HG03460 (cell line): ENCODE measurements around the gene PPP2R1A.

Experiments
- ATAC-seq: cut with Tn5 transposase; IDR thresholded peaks from one replicate; pipeline ENCODE4 v1.9.1; 2021; ENCODE audit not compliant: unreplicated experiment

The PPP2R1A gene

DNA sequence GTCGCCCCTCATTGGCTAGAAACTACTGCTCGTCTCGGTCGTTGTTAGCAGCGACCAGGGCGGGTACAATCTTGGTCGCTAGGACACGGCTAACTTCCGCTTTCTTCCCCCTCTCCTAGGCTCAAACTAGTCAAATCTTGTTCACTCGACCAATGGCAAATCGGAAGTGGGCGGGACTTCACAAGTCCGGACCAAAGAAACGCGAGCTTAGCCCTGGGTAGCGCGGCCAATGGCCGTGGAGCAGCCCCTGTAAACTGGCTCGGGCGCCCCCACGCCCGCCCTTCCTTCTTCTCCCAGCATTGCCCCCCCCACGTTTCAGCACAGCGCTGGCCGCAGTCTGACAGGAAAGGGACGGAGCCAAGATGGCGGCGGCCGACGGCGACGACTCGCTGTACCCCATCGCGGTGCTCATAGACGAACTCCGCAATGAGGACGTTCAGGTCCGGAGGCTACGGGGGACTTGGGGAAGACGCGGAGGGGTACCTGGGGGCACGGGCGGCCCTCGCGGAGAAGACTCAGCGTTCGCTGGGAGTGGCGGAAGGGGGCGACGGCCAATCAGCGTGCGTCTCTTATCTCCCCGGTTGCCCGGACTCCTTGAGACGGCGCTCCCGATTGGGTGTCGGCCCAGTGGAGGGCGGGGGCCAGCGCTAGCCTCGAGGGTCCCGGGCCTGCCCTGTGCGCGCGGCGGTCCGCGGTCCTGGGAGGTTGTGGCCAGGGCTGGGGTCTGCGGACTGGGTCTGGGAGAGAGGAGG is at the start of gene PPP2R1A:
PPP2R1A (plus strand) TSS at position 318 of the 752 bp plus-strand sequence; CDS start at position 363, 45 bp downstream.
- peak; percentile 86 for ATAC-seq

DNA sequence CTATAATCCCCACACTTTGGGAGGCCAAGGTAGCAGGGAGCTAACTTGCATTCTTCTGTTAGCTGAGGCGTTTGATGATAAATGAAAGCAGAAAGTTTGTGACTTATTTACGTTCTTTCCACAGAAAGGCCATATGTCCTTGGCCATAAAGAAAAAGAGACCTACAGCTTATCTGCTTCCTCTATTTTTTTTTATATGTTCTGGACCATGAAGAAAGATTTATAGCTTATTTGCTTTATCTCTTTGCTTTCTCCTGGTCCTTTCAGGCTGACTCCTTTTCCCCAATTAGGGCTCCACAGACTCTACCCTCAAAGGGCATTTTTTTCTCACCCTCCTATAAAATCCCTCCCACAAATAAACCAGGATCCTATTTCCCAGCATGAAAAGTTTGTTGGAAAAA is 48.6 kb upstream of the PPP2R1A start:
- ATAC-seq: no peak

DNA sequence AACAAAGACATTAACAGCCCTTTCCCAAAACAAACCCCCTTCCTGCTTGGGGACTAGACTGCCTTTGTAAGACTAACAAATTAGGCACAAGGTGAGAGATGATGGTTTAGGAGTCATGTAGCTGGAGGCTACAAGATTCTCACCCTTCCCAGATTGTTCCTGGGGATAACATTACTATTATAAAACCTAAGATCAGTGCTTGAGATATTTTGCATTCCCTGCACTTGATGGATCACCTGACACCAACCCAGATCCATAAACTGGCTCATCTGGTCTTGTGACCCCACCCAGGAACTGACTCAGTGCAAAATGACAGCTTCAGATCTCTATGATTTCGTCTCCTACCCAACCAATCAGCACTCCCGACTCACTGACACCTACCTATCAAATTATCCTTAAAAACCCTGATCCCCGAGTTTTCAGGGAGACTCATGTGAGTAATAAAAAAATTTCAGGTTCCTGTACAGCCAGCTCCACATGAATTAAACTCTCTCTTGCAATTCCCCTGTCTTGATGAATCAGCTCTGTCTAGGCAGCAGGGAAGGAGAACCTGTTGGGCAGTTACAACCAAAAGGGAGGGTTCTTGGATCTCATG is 47.8 kb upstream of the PPP2R1A start:
- no peak for ATAC-seq

DNA sequence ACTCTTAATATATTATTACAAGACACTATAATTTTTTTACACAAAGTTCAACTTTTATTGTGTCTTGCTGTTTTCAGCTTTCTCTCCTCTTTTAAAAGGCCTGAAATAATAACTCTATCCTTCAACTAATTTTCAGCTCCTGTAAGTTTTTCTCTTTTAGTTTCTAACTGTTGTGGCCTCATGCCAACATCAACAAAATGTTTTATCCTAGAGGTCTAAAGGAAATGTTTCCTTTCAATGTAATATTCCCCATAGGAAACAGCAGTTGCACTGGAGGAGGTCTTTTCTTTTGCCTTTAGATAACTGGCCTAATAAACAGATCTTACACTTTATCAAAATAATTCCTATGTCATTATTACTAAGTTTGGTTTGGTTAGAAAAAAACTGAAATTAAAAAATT is 41.6 kb upstream of the PPP2R1A start:
- no peak for ATAC-seq

DNA sequence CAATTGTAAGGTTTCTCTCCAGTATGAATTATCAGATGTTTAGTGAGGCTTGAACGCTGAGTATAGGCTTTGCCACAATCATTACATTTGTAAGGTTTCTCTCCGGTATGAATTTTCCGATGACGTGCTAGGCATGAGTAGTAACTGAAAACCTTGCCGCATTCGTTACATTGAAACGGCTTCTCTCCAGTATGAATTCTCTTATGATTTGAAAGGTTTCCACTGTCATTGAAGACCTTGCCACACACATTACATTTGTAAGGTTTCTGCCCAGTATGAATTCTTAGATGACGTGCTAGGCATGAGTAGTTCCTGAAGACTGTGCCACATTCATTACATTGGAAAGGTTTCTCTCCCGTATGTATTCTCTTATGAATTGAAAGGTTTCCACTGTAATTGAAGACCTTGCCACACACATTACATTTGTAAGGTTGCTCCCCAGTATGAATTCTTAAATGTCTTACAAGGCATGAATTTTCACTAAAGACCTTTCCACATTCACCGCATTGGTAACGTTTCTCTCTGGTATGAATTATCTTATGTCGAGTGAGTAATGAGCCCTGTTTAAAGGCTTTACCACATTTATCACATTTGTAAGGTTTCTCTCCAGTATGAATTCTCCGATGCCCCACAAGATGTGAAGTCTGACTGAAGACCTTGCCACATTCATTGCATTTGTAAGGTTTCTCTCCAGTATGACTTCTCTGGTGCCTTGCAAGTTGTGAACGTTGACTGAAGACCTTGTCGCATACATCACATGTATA is 34.1 kb upstream of the PPP2R1A start:
- ATAC-seq: no peak

DNA sequence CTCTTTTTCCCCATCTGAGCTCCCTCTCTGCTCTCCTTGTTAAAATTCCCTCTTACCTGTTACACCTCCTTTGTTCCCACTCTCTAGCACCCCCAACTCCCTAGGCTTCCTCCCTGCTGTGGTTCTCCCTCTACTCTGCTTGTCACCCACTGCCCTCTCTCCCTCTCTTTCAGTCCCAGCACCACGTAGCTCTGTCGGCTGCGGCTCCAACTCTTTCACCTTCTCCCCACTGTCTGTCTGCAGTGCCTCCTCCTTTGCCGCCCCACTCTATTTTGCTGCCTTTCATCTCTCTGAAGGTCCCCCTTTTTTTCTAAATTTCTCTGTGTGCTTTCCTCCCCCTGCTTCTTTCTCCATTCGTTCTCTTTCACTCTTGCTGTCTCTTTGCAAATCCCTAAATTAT is 19.5 kb upstream of the PPP2R1A start:
- ATAC-seq: no peak

DNA sequence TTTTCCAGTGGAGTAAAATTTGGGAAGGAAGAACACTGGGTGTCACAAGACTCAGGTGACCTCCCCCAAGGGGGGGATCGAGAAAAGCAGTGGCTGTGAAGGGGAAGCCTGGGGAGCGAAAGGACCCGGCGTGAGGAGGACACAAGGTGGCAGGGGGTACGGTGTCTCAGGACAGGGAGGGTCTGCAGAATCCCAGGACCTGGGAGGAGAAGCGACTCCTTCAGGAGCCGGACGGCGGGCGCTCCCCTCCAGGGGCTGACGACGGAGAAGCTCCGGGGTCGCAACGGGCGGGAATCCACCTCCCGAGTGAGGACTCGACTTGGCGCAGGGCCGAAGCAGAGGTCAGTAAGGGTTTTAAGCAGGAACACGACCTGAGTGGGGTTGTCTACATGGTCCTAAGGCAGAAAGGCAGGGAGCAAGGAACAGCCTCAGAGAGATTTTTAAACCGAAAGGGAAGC is 19.0 kb upstream of the PPP2R1A start:
- peak; percentile 6 for ATAC-seq

DNA sequence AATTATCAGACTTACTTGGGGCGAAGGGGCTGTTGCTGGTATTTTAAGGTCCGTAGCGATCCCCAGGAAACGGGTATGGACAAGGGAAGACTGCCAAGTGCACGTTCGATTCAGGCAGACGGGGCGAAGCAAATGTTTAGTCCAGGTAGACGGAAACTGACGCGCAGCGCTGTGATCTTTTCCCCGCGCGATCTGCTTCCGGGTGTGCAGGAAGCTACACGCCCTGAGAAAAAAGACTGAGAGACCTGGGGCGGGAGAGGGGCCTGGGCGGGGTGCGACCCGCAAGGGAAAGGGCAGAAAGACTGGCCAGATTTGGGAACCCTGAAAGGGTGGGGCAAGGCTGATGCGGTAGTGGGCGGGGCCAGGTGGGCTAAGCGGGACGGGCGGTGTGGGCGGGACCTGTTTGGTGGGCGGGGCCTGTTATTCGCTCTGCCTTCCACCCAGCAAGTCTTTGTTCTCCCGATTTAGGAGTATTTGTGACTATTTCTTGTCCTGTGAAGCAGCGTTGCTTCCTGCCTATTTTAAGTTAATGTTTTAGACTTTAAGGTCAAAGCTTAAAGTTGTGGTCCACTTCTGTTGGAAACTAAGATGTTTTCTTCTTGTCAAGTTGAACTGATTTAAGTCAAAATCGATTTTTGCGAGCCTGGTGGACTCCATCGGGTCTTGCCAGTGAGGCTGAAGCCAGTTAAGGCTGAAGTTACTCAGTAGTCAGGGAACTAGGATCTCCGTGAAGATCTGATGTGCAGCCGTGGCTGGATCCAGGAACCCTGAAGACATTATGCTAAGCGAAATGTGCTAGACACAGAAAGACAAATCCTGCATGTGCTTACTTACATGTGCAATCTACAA is 18.3 kb upstream of the PPP2R1A start, which contains the start of gene ZNF836:
ZNF836 (minus strand) TSS at position 301 of the 849 bp plus-strand sequence. CDS start 3,549 bp downstream, outside the sequence.
- ATAC-seq: peak; percentile 84

DNA sequence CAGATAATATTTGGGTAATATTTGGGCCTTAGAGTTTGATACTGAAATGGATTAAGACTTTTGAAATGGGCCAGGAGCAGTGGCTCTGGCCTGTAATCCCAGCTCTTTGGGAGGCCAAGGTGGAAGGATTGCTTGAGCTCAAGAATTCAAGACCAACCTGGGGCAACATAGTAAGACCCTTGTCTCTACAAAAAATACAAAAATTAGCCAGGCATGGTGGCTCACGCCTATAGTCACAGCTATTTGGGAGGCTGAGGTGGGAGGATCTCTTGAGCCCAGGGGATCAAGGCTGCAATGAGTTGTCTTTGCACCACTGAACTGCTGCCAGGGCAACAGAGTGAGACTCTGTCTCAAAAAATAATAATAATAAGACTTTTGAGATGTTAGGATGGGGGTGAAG is 17.5 kb upstream of the PPP2R1A start:
- no peak for ATAC-seq

DNA sequence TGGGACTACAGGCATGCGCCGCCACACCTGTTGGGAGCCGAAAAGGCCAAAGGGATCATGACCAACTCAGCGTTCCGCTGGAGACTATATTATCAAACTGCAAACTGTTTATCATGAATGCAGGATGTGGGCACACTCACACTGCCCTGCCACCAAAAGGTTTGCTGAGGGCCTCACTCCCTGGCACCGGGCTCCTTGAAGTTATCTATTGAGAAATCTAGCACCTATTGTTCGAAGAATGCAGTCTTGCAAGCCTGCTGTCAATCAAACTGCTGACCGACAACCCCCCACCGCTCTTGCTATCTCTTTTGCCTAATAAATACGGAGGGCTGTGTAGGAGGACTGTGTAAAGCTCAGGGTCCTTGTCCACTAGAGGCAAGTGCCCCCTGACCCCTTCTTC is 13.3 kb upstream of the PPP2R1A start:
- ATAC-seq: no peak

DNA sequence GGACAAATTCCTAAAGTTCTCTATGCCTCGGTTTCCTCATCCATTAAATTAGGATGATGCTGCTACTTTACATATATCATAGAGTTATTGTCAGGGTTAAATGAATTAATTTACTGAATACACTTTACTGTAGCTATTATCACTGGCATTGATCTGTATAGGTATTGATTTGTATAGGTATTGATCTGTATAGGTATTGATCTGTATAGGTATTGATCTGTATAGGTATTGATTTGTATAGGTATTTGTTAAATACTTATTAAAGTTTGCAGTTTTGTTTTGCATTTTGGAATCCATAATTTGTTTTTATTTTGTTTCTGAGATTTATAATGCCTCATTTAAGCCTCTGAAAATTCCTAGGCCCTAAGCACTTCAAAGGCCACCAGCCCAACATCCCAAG is 2.4 kb upstream of the PPP2R1A start:
- no peak for ATAC-seq

DNA sequence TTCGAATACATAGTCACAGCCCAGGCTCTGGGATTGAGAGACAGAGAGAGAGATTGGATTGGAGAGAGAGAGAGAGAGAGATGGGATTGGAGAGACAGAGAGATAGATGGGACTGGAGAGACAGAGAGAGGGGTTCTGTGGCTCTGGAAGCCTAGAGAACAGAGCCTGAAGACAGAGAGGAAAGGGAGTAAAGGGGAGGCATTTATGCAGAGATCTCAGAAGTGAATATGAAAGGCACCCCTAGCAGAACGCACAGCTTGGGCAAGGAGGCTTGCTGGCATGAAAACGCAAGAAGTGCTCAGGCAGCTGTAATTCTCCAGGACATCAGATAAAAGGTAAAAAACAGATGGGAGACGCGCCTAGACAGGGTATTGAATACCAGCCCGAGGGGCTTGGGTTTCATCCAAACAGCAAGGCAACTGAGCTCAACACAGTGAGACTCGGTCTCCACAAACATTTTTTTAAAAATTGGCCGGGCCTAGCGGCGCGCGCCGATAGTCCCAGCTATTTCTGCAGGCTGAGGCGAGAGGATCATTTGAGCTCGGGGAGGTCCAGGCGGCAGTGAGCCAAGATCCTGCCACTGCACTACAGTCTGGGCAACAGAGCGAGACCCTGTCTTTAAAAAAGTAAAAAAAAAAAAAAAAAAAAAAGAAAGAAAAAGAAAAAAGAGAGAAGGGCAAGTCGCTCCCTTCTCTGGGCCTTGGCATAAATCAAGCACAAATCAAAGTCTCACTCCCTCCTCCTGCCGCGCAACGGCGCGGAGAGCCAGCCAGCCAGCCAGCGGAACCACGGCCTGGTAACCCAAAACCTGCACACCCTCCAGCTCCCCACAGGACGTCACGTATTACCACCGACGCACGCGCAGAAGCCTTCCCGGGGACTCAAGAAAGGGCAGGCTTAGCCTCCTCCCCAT is 774 bp upstream of the PPP2R1A start:
- ATAC-seq: no peak

DNA sequence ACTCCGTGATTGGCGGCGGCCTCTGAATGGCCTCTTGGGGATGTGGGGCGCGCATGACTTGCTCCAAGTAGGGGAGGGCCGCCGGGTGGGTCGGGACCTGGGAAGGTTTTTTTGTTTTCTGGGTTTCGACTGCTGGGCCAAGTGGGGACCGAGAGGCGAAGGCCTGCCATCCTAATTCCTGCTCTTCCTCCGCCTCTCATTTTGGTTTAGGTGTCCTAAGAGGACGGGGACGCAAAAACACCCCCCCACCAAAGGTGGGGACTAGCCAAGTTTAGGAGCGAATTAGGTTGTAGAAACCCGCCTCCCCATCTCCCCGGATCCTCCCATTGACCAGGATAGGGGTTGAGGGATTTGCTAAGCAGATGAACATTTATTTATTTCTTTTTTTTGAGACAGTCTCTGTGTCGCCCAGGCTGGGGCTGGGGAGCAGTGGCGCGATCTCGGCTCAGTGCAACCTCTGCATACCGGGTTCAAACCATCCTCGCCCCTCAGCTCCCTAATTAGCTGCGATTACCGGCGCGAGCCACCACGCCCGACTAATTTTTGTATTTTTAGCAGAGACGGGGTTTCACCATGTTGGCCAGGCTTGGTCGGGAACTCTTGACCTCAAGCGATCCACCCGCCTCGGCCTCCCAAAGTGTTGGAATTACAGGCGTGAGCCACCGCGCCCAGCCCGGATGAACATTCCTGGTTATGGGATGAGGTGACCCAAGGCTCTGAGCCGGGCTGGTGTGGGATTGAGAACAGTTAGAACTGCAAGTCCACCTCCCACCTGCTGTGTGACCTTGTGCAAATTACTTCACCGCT is 838 bp downstream of the PPP2R1A start:
- no peak for ATAC-seq

DNA sequence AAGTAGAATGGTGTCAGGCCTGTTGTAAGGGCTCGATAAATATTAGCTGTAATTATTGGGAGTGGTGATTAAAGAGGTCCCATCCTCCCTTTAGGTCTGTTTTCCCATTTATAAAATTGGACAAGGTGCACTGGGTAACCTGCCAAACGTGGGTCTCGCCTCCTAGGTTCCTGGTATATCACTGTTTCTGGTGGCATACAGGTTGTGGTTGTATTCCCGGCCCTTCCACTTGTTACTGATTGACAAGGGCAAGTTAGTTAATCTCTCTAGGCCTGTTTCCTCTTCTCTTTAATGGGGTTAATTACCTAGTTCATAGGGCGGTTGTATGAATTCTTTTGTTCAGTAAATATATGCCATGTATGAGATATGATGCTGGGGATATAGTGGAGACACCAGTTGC is 1.5 kb downstream of the PPP2R1A start:
- no peak for ATAC-seq

DNA sequence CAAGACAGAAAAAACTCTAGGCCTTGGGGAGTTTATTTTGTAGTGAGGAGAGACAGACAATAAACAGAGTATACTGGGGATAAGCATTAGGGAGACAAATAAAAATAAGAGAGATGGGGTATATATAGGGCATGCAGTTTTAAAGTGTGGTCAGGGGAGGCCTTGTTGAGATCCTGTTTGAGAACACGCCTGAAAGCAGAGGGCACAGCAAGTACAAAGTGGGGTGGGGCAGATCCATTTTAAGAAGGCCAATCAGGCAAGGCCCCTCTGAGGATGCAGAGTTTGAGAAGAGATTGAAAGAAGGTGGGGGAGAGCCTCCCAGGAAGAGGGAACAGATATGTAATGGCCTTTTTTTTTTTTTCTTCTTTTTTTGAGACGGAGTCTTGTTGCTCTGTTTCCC is 2.1 kb downstream of the PPP2R1A start:
- ATAC-seq: no peak

DNA sequence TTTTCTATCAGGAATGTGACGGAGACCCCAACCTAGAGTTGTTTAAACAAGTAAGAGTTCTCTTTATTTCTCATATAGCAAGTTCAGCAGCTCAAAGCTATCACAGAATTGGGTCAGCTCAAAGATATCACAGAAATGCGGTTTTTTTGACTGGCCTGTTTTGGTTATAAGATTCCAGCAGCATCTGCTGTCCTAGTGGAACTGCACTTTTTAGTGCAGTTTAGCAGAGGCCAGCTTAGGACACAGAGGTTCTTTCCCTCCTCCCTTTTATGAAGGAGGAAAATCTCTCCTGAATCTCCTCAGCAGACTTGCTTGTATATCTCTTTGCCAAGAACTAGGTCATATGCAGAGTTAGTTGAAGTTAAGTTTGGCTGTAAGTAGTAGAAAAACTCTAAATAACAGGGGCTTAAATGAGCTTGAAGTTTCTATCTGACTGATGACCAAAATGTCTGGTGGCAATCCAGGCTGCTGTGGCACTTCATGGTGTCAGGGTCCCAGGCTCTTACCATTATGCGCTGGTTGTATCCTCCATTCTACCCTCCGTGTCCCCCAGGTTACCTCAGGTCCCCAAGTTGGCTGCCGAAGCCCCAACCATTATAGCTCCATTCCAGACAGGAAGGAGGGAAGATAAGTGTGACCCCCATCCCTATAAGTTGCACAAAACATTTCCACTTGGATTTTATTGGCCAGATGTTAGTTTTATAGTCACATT is 6.6 kb downstream of the PPP2R1A start:
- ATAC-seq: no peak

DNA sequence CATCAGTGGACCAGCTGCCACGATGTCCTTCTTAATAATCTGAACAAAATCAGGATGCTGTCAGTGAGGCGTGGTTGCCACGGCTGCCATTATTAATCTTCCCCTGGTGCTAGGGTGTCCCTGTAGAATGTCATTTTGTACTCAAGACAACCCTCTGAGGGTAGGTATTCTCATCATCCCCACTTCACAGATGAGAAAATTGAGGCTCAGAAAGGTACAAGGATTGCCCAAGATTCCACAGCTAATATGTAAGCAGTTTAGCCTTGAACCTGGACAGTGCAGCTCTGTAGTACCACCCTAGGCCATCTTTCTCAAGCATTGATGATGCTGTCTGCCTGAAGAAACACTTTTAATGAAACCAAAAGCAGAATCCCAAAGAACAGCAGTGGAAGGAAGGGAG is 8.1 kb downstream of the PPP2R1A start:
- no peak for ATAC-seq

DNA sequence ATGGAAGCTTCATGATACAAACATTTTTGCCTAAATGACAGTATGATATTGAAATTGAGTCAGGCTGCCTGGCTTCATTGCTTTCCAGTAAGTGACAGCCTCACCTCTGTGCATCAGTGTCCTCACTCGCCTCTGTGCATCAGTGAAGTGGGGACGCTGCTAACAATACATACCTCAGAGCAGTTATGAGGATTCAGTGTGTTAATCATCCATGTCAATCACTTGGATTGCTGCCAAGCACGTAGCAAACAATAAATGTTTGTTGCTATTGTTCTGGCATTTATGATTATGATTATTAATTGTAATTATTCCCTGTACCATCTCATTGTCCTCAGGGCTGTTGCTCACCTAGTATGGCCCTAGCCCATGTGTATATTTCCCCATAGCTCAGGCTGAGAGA is 8.8 kb downstream of the PPP2R1A start:
- ATAC-seq: no peak
